Tibial nerve (tissue), 4 donors: ENCODE results near the gene VPS4A.

ENCODE experiments used
- EP300 ChIP-seq, 2 donors: sonication (generic); formaldehyde crosslinking; IDR thresholded peaks; one replicate each; pipeline ENCODE4 v1.6.1; 2017; ENCODE audit warnings: antibody characterized with exemption in 2 of 2, mild to moderate bottlenecking in 1 of 2
- POLR2A ChIP-seq, 2 donors: fragments of 450-650 bp; IDR thresholded peaks; one replicate each; pipeline ENCODE4 v1.6.1; 2017; ENCODE audit warnings: antibody characterized with exemption in 2 of 2, mild to moderate bottlenecking in 2 of 2, moderate library complexity in 2 of 2
- TF ChIP-seq, protein P1 (sequence below), 5 experiments: fragments of 200-600 bp in 3 of 5; fragments of 450-650 bp in 2 of 5; sonication (generic) in 3 of 5; IDR thresholded peaks; one replicate each; pipeline ENCODE4 v1.5.1; 2016 to 2019; ENCODE audit warnings: antibody characterized with exemption in 5 of 5, mild to moderate bottlenecking in 3 of 5, moderate library complexity in 2 of 5

- TF ChIP-seq, protein P1, sequence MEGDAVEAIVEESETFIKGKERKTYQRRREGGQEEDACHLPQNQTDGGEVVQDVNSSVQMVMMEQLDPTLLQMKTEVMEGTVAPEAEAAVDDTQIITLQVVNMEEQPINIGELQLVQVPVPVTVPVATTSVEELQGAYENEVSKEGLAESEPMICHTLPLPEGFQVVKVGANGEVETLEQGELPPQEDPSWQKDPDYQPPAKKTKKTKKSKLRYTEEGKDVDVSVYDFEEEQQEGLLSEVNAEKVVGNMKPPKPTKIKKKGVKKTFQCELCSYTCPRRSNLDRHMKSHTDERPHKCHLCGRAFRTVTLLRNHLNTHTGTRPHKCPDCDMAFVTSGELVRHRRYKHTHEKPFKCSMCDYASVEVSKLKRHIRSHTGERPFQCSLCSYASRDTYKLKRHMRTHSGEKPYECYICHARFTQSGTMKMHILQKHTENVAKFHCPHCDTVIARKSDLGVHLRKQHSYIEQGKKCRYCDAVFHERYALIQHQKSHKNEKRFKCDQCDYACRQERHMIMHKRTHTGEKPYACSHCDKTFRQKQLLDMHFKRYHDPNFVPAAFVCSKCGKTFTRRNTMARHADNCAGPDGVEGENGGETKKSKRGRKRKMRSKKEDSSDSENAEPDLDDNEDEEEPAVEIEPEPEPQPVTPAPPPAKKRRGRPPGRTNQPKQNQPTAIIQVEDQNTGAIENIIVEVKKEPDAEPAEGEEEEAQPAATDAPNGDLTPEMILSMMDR (IDR thresholded peaks at IDR 0.05) = no peak
- TF ChIP-seq EP300 (IDR thresholded peaks at IDR 0.05) (peak; percentile 51 to 90), POLR2A (IDR thresholded peaks at IDR 0.05) (no peak)
Observed at GRCh38 chr16:69276148-69277115, 34.7 kb upstream of the VPS4A start.
